HL-60/S4 treated with phorbol 12-myristate 13-acetate at 8.2 ng/mL for 4 days and 3 days (cell line): ENCODE results near the gene C11orf42.

Experiments
- in situ Hi-C: fragments of 300-500 bp; cut with MboI; formaldehyde crosslinking; loops from 2 replicates; pipeline ENCODE4 v1.15.0; 2022; ENCODE audit warnings: low sequenced_read_pairs

The C11orf42 gene

GRCh38 chr11:6205366-6205765 is at the start of gene C11orf42:
Gene C11orf42, plus strand, starts transcription at chr11:6205557. Its CDS starts 59 bp downstream, at chr11:6205616.
- in situ Hi-C loops: no loop called here

GRCh38 chr11:6156628-6157359 is 48.6 kb upstream of the C11orf42 start:
- in situ Hi-C loops: no loop called here

- in situ Hi-C loops: no loop called here
These were observed 35.1 kb upstream of the C11orf42 start, which contains the start of gene OR52B2 for GRCh38 chr11:6170226-6170625. Gene OR52B2, minus strand, starts transcription at chr11:6170326. Its CDS starts 0 bp downstream, at chr11:6170326.

- in situ Hi-C loops: no loop called here
These were observed 29.9 kb upstream of the C11orf42 start for GRCh38 chr11:6175440-6175839.

- in situ Hi-C loops: no loop called here
These were observed 13.6 kb upstream of the C11orf42 start for GRCh38 chr11:6191742-6192141.

GRCh38 chr11:6194065-6194581 is 11.2 kb upstream of the C11orf42 start:
- in situ Hi-C loops: no loop called here

GRCh38 chr11:6196396-6196795 is 9.0 kb upstream of the C11orf42 start:
- in situ Hi-C loops: no loop called here

GRCh38 chr11:6197466-6198200 is 7.7 kb upstream of the C11orf42 start:
- in situ Hi-C loops: no loop called here

- in situ Hi-C loops: no loop called here
These were observed 6.1 kb upstream of the C11orf42 start, which contains the start of gene OR52W1 for GRCh38 chr11:6199174-6199810. Gene OR52W1, plus strand, starts transcription at chr11:6199224. Its CDS starts 0 bp downstream, at chr11:6199224.

GRCh38 chr11:6200975-6201374 is 4.4 kb upstream of the C11orf42 start:
- in situ Hi-C loops: no loop called here

GRCh38 chr11:6201481-6201880 is 3.9 kb upstream of the C11orf42 start:
- in situ Hi-C loops: no loop called here

- in situ Hi-C loops: no loop called here
These were observed 3.3 kb upstream of the C11orf42 start for GRCh38 chr11:6202041-6202440.

- in situ Hi-C loops: no loop called here
These were observed 2.0 kb upstream of the C11orf42 start for GRCh38 chr11:6203327-6203726.

GRCh38 chr11:6204706-6205105 is 651 bp upstream of the C11orf42 start:
- in situ Hi-C loops: no loop called here

GRCh38 chr11:6206456-6207180 is 1.3 kb downstream of the C11orf42 start:
- in situ Hi-C loops: no loop called here

GRCh38 chr11:6209801-6210200 is 4.4 kb downstream of the C11orf42 start:
- in situ Hi-C loops: no loop called here

GRCh38 chr11:6210274-6210955 is 5.1 kb downstream of the C11orf42 start:
- in situ Hi-C loops: no loop called here

GRCh38 chr11:6214530-6214929 is 9.2 kb downstream of the C11orf42 start:
- in situ Hi-C loops: no loop called here

- in situ Hi-C loops: no loop called here
These were observed 11.1 kb downstream of the C11orf42 start for GRCh38 chr11:6216501-6216900.

GRCh38 chr11:6217722-6218121 is 12.4 kb downstream of the C11orf42 start:
- in situ Hi-C loops: no loop called here
